Endothelial cell (in vitro differentiated cells): Measurements from ENCODE around the gene ZSCAN2. TPM values are rescaled to one million over a fixed set of nuclear protein-coding genes. Genes with fewer than 3 reads are reported as not detected.

Source experiments
- DNase-seq: peaks from one replicate; pipeline ENCODE4 v3.0.0; 2021; ENCODE audit warnings: low spot score
- H3K27ac Mint-ChIP-seq: one replicate; pipeline ENCODE4 v1.8.0; 2021; ENCODE audit warnings: mixed read lengths, inconsistent platforms; ENCODE audit not compliant: unreplicated experiment
- H3K27me3 Mint-ChIP-seq: one replicate; pipeline ENCODE4 v1.8.0; 2021; ENCODE audit warnings: mild to moderate bottlenecking, moderate library complexity, mixed read lengths, inconsistent platforms; ENCODE audit not compliant: unreplicated experiment
- H3K36me3 Mint-ChIP-seq: one replicate; pipeline ENCODE4 v1.8.0; 2021; ENCODE audit warnings: mild to moderate bottlenecking, low read depth, mixed read lengths, inconsistent platforms; ENCODE audit not compliant: unreplicated experiment
- H3K4me1 Mint-ChIP-seq: one replicate; pipeline ENCODE4 v1.8.0; 2021; ENCODE audit warnings: mild to moderate bottlenecking, mixed read lengths, inconsistent platforms; ENCODE audit not compliant: unreplicated experiment
- H3K4me3 Mint-ChIP-seq: one replicate; pipeline ENCODE4 v1.8.0; 2021; ENCODE audit warnings: mild to moderate bottlenecking, mixed read lengths, inconsistent platforms; ENCODE audit not compliant: unreplicated experiment
- H3K9me3 Mint-ChIP-seq: one replicate; pipeline ENCODE4 v1.8.0; 2021; ENCODE audit warnings: mixed read lengths, inconsistent platforms; ENCODE audit not compliant: unreplicated experiment
- CTCF ChIP-seq: fragments of 200-600 bp; sonication (generic); IDR thresholded peaks from one replicate; pipeline ENCODE4 v1.5.0; 2021; ENCODE audit warnings: antibody characterized with exemption; ENCODE audit not compliant: unreplicated experiment
- total RNA-seq: library from RNA; stranded (reverse); fragmentation: NEBNext Ultra II Directional; extraction: Animal tissue kit (Norgen Biotek cat#: 25700); gene quantifications from one replicate; pipeline ENCODE4 v1.2.1, GENCODE V29; 2021; ENCODE audit not compliant: unreplicated experiment

The ZSCAN2 gene
- total RNA-seq, 1 donor from 2014 or later, result 22.0 TPM

- Mint-ChIP-seq H3K4me3 (no peak overlapping the region), H3K9me3 (no peaks in the 10 kb centered on the region), H3K4me1 (peaks cover 18% of the 10 kb centered on the region), H3K36me3 (peaks cover 42% of the 10 kb centered on the region), H3K27ac (no peak overlapping the region), H3K27me3 (peaks cover 5% of the 10 kb centered on the region)
- no peak for DNase-seq
- TF ChIP-seq CTCF, result no peak
Measured at GRCh38 chr15:84649706-84650105, 48.9 kb downstream of the ZSCAN2 start.

- H3K4me1 Mint-ChIP-seq, result peaks cover 24% of the 10 kb centered on the region
- H3K27me3 Mint-ChIP-seq, result peaks cover 19% of the 10 kb centered on the region
- peaks cover 23% of the 10 kb centered on the region for H3K36me3 Mint-ChIP-seq
- peak overlapping the region; percentile 98 for H3K4me3 Mint-ChIP-seq
- H3K9me3 Mint-ChIP-seq, result no peaks in the 10 kb centered on the region
- DNase-seq, result no peak
- TF ChIP-seq CTCF, result no peak
- H3K27ac Mint-ChIP-seq, result peak overlapping the region; percentile 99
Measured at GRCh38 chr15:84653584-84653909, 52.7 kb downstream of the ZSCAN2 start.

- DNase-seq, result peak; percentile 98
- H3K4me3 Mint-ChIP-seq, result peak within 1 kb of the TSS; percentile 98
- peaks cover 24% of the 10 kb centered on the region for H3K4me1 Mint-ChIP-seq
- TF ChIP-seq CTCF, result no peak
- peaks cover 15% of the 10 kb centered on the region for H3K27me3 Mint-ChIP-seq
- H3K36me3 Mint-ChIP-seq, result peaks cover 23% of the 10 kb centered on the region
- H3K27ac Mint-ChIP-seq, result peak within 1 kb of the TSS; percentile 99
- no peaks in the 10 kb centered on the region for H3K9me3 Mint-ChIP-seq
Measured at GRCh38 chr15:84653910-84654688, 53.3 kb downstream of the ZSCAN2 start, which contains the start of gene WDR73. Gene WDR73, minus strand, starts transcription at chr15:84654283. Its CDS starts 9 bp downstream, at chr15:84654274.

GRCh38 chr15:84654689-84655453 lies 54.1 kb downstream of the ZSCAN2 start:
- Mint-ChIP-seq H3K27me3 (peaks cover 18% of the 10 kb centered on the region), H3K27ac (peak overlapping the region; percentile 99), H3K36me3 (peaks cover 22% of the 10 kb centered on the region)

More at GRCh38 chr15:84654689-84655453, 54.1 kb downstream of the ZSCAN2 start:
- Mint-ChIP-seq H3K9me3 (no peaks in the 10 kb centered on the region), H3K4me1 (peaks cover 24% of the 10 kb centered on the region), H3K4me3 (peak overlapping the region; percentile 98)
- peak; percentile 71 for DNase-seq
- TF ChIP-seq CTCF, result peak; percentile 57
